Adrenal gland (tissue), 12 donors: ENCODE measurements around the gene PUS1. TPM values are rescaled to one million over a fixed set of nuclear protein-coding genes. Genes with fewer than 3 reads are reported as not detected.
"Not testable (repeated sequence)": the region's sequence is repeated elsewhere in the genome, so short reads cannot be mapped to it uniquely, and the experiment has no call there.

Experiments
- DNase-seq, 7 donors: peaks; one replicate each; pipeline ENCODE4 v3.0.0-alpha.2; 2019 to 2020
- H3K27ac ChIP-seq, 5 donors: fragments of 200-600 bp; sonication (generic) in 4 of 5; 1 replicate in 3 of 5; 2 replicates in 2 of 5; pipeline versions ENCODE4 v1.5.1 to v1.8.0; 2016 to 2020; ENCODE audit warnings: mild to moderate bottlenecking in 1 of 5
- H3K27me3 ChIP-seq: fragments of 200-600 bp; 2 replicates; pipeline ENCODE4 v1.8.0; 2021
- H3K36me3 ChIP-seq, 2 donors: fragments of 200-600 bp; replicated peaks in 1 of 2; 1 replicate in 1 of 2; 2 replicates in 1 of 2; pipeline versions ENCODE4 v1.5.1 to v1.8.0; 2018 to 2022
- H3K4me1 ChIP-seq, 2 donors: fragments of 200-600 bp; replicated peaks in 1 of 2; 1 replicate in 1 of 2; 2 replicates in 1 of 2; pipeline versions ENCODE4 v1.5.1 to v1.8.0; 2018 to 2021
- H3K4me3 ChIP-seq, 4 donors: fragments of 200-600 bp; sonication (generic) in 3 of 4; one replicate each; pipeline ENCODE4 v1.5.1; 2016 to 2018
- H3K9me3 ChIP-seq, 3 donors: fragments of 200-600 bp; sonication (generic) in 1 of 3; replicated peaks in 1 of 3; 1 replicate in 2 of 3; 2 replicates in 1 of 3; pipeline versions ENCODE4 v1.5.1 to v1.8.0; 2016 to 2021
- CTCF ChIP-seq, 6 experiments: fragments of 450-650 bp in 4 of 6; fragments of 200-600 bp in 2 of 6; sonication (generic) in 1 of 6; IDR thresholded peaks; 1 replicate in 5 of 6; 2 replicates in 1 of 6; pipeline versions ENCODE4 v1.5.1 to v1.8.0; 2016 to 2021; ENCODE audit warnings: antibody characterized with exemption in 6 of 6, mild to moderate bottlenecking in 2 of 6, moderate library complexity in 1 of 6
- POLR2A ChIP-seq, 2 donors: fragments of 450-650 bp; IDR thresholded peaks; one replicate each; pipeline ENCODE4 v1.6.1; 2017; ENCODE audit warnings: antibody characterized with exemption in 2 of 2, mild to moderate bottlenecking in 2 of 2, moderate library complexity in 1 of 2
- WGBS, 4 donors: extraction: QIAGEN DNeasy Blood & Tissue Kit in 2 of 4; methylation state at CpG; one replicate each; pipeline versions ENCODE4 v1.1.5 to v1.1.7; 2013 to 2017; 5-methylcytosine and 5-hydroxymethylcytosine counted together
- intact Hi-C, 2 donors: fragments of 100-400 bp; cut with DNase I; formaldehyde crosslinking; loops; one replicate each; pipeline versions ENCODE4 v1.14.1 to v1.15.0; 2022 to 2023
- polyA plus RNA-seq, 3 donors: library from polyadenylated mRNA; stranded (reverse); fragments of 200-250 nt in 2 of 3; fragments of 350-450 nt in 1 of 3; fragmentation: Illumina TruSeq in 1 of 3; extraction: RNeasy Lipid Tissue Mini Kit (QIAGEN cat#74804) in 1 of 3; gene quantifications; one replicate each; pipeline ENCODE4 v1.2.3, GENCODE V29; 2013 to 2014
- total RNA-seq, 9 donors: library from RNA; depleted of rRNA in 4 of 9; stranded (reverse); fragments of >200 nt in 4 of 9; fragments of 120-200 nt in 1 of 9; fragmentation: NEBNext Ultra II Directional in 1 of 9; extraction: Animal tissue kit (Norgen Biotek cat#: 25700) in 1 of 9; gene quantifications; one replicate each; pipeline versions ENCODE4 v1.1.0 to v1.2.4, GENCODE V29; 2013 to 2023
- donor health status: healthy with polysubstance abuse.
- donor health status: Bipolar disorder and iron deficiency.
- donor health status: DM: yes; HTN: yes; CAD: no.
- donor health status: DM: no; HTN: no; CAD: no.
- donor health status: DM: no; HTN: no; CAD: no.
- donor health status: DM: yes; HTN: yes; CAD: no.

Gene PUS1
- total and polyA plus RNA-seq, 12 donors, result 10.0 to 57.4 (median 24.5) TPM

GRCh38 chr12:131944601-131945251 is 15.7 kb downstream of the PUS1 start:
- intact Hi-C loops, result loop anchor here in 1 of 2 donors (5.0 to 10.0 kb wide), 2 partner anchors 42 to 90 kb away; no protein-coding TSS in a partner anchor
- peak in 2 of 7 donors; percentile 15 to 49 for DNase-seq
- Histone ChIP-seq H3K27ac (no peak overlapping the region), H3K4me1 (peaks cover 4 to 19% of the 10 kb centered on the region in 2 donors), H3K4me3 (no peak overlapping the region), H3K27me3 (no peaks in the 10 kb centered on the region), H3K36me3 (peaks cover 0 to 29% of the 10 kb centered on the region in 2 donors), H3K9me3 (no peaks in the 10 kb centered on the region)
- 92 to 95% (median 94%) methylated on average over 26 to 35 of the region's 35 CpGs for whole genome bisulfite sequencing, 4 donors
- TF ChIP-seq CTCF (IDR thresholded peaks at IDR 0.05) (no peak), POLR2A (IDR thresholded peaks at IDR 0.05) (no peak)

- H3K36me3 ChIP-seq, result peaks cover 0 to 19% of the 10 kb centered on the region in 2 donors
- no peaks in the 10 kb centered on the region for H3K9me3 ChIP-seq
- H3K4me3 ChIP-seq, result no peak overlapping the region
- WGBS, 4 donors, result 77 to 80% (median 78%) methylated on average over 6 of the region's 6 CpGs
- peak in 1 of 7 donors; percentile 31 for DNase-seq
- peaks cover 12 to 30% of the 10 kb centered on the region in 2 donors for H3K4me1 ChIP-seq
- TF ChIP-seq POLR2A (IDR thresholded peaks at IDR 0.05) (no peak), CTCF (IDR thresholded peaks at IDR 0.05) (no peak)
- no peak overlapping the region for H3K27ac ChIP-seq
- intact Hi-C loops, result loop anchor here in 1 of 2 donors (5.0 to 10.0 kb wide), 2 partner anchors 44 to 92 kb away; no protein-coding TSS in a partner anchor
- no peaks in the 10 kb centered on the region for H3K27me3 ChIP-seq
Observed at GRCh38 chr12:131946757-131947156, 17.7 kb downstream of the PUS1 start.

- 33 to 60% (median 49%) methylated on average over 7 to 8 of the region's 8 CpGs for WGBS, 4 donors
- DNase-seq, result peak in 1 of 7 donors; percentile 8
- H3K36me3 ChIP-seq, result peaks cover 0 to 15% of the 10 kb centered on the region in 2 donors
- intact Hi-C loops, result loop anchor here in 1 of 2 donors (5.0 to 10.0 kb wide), 2 partner anchors 45 to 93 kb away; no protein-coding TSS in a partner anchor
- no peaks in the 10 kb centered on the region for H3K27me3 ChIP-seq
- peak overlapping the region in 3 of 5 donors; percentile 58 to 87 (median 77) for H3K27ac ChIP-seq
- TF ChIP-seq CTCF (IDR thresholded peaks at IDR 0.05) (no peak), POLR2A (IDR thresholded peaks at IDR 0.05) (no peak)
- H3K4me3 ChIP-seq, result no peak overlapping the region
- peaks cover 12 to 32% of the 10 kb centered on the region in 2 donors for H3K4me1 ChIP-seq
- no peaks in the 10 kb centered on the region for H3K9me3 ChIP-seq
Observed at GRCh38 chr12:131947482-131948027, 18.5 kb downstream of the PUS1 start.

GRCh38 chr12:131948166-131948712 is 19.2 kb downstream of the PUS1 start:
- 48 to 88% (median 64%) methylated on average over 1 of the region's 1 CpG for WGBS, 4 donors
- no peaks in the 10 kb centered on the region for H3K9me3 ChIP-seq
- H3K4me1 ChIP-seq, result peaks cover 12 to 32% of the 10 kb centered on the region in 2 donors
- H3K27me3 ChIP-seq, result no peaks in the 10 kb centered on the region
- H3K27ac ChIP-seq, result peak overlapping the region; percentile 71 to 89 (median 81)
- TF ChIP-seq CTCF (IDR thresholded peaks at IDR 0.05) (no peak), POLR2A (IDR thresholded peaks at IDR 0.05) (no peak)
- peaks cover 0 to 9% of the 10 kb centered on the region in 2 donors for H3K36me3 ChIP-seq
- no peak overlapping the region for H3K4me3 ChIP-seq
- intact Hi-C loops, result loop anchor here in 1 of 2 donors (5.0 to 10.0 kb wide), 2 partner anchors 46 to 93 kb away; no protein-coding TSS in a partner anchor
- DNase-seq, result no peak

GRCh38 chr12:131948713-131949430 is 19.8 kb downstream of the PUS1 start:
- not testable (repeated sequence) for H3K9me3 ChIP-seq, H3K27me3 ChIP-seq, H3K36me3 ChIP-seq
- Histone ChIP-seq H3K4me3 (peak overlapping the region in 1 of 4 donors; percentile 91), H3K27ac (peak overlapping the region; percentile 71 to 89 (median 81)), H3K4me1 (peaks cover 12 to 32% of the 10 kb centered on the region in 2 donors)
- peak in 4 of 7 donors; percentile 35 to 61 (median 47) for DNase-seq
- 36 to 49% (median 41%) methylated on average over 23 of the region's 23 CpGs for WGBS, 4 donors
- intact Hi-C loops, result loop anchor here in 1 of 2 donors (5.0 to 10.0 kb wide), 2 partner anchors 47 to 94 kb away; no protein-coding TSS in a partner anchor
